Measurements from ENCODE around the gene MYD88.

The MYD88 gene

DNA sequence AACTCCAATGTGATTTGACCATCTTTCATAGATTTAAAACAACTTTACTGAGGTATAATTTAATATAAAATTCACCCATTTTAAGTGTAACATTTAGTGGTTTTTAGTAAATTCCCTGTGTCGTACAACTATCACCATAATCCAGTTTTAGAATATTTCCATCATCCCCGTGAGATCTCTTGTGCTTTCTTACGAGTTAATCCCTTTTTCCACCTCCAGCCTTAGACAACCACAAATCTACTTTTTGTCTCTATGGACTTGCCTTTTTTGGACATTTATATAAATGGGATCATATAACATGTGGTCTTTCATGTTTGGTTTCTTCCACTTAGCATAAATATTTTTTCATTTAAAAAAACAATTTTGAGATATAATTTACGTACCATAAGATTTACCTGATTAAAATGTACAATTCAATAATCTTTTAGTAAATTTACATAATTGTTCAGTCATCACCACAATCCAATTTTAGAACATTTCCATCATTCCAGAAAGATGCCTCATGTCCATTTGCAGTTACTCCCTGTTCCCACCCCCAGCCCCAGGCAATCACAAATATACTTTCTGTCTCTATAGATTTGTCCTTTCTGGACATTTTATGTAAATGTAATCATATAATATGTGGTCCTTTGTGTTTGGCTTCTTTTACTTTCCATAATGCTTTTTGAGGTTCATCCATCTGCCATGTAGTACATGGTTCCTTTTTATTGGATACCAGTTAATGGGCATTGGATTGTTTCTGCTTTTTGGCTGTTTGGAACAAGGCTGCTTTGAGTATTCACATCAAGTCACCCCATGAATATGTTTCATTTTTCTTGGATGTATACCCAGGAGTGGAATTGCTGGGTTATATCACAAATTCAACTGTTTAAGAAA is 29.9 kb downstream of the MYD88 start:
- no peak for DNase-seq

DNA sequence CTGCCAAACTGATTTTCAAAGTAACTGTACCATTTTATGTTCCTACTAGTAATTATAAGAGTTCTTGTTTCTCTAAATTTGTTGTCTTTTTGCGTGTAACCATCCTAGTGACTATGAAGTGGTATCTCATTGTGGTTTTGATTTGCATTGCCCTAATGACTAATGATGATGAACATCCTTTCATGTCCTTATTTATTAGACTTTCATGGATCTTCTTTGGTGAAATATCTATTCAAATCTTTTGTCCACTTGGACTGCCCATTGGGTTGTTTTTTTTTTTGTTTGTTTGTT is 30.5 kb downstream of the MYD88 start:
- DNase-seq: no peak

DNA sequence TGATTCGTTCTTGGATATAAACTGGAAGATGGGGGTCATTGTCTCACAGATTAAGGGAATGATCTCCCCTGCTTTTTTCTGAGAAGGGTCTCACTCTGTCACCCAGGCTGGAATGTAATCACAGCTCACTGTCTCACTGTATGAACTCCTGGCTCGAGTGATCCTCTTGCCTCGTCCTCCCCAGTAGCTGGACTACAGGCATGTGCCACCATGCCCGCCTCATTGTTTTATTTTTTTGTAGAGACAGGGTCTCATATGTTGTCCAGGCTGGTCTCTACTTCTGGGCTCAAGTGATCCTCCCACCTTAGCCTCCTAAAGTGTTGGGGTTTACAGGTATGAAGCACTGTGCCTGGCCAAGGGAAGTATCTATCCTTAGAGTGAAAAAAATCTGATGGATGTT is 32.3 kb downstream of the MYD88 start:
- DNase-seq: no peak

DNA sequence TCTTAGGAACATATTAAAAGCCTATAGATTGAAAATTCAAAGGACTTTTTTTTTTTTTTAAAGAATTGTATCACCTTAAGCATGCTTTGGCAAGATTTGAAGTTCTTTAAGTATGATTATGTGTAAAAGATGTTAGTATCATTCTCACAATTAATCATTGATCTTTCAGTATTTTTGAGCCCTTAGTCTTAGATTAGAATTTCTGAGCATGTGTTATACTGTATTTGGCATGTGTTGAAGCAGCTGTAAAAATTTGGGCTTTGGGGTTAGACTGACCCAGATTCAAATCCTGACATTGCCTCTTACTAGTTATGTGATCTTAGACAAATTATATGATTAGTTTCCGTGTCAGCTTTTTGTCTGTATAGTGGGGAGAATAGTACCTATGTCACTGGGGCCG is 33.2 kb downstream of the MYD88 start:
- DNase-seq: no peak

DNA sequence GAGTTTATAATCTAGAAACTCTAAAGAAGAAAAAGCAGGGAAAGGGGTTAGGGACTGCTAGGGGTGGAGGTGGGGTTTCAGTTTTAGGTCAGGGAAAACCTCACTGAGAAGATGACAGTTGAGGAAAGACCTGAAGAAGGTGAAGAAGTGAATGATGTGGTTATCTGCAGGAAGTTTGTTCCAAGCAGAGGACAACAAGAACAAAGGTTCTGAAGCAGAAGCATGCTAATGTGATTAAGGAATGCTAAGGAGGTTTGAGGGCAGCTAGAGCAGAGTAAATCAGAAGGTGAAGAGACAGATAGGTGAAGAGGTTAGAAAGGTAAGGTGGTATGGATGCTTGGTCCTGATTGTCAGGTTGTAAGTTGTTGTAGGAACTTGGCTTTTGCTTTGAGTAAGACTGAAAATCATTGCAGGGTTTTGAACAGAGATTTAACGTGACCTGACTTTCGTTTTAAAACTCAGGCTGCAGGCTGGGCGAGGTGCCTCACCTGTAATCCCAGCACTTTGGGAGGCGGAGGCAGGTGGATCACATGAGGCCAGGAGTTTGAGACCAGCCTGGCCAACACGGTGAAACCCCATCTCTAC is 35.5 kb downstream of the MYD88 start:
- no peak for DNase-seq

DNA sequence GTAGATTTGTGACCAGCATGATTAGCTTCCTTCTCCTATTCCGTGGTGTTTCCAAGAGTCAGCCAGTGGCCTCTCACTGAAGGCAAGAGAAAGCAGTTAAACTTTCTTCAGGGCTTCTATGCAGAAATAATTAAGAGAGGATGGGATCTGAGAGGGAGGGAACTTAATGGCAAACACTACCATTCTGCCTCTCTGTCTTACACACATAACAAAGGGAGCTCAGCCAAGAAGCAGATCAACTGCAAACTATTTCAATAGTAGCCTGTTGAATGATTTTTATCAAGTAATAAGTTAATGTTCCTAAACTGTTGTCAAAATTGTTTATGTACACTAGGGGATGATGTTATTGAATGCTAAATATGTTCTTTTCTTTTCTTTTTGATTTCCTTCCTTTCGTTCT is 38.7 kb downstream of the MYD88 start:
- no peak for DNase-seq

DNA sequence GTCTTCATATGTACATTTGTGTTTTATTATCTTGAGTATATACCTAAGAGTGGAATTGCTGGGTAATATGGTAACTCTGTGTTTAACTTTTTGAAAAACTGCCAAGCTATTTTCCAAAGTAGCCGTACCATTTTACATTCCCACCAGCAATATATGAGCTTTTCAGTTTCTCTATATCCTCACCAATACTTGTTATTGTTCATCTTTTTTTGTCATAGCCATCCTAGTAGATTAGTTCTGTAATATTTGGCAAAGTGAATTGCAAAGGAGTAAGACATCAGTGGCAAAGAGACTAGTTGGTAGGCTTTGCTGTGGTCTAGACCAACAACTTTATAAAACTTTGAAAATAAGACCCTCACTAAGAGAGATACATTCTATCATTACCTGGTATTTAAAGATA is 48.3 kb downstream of the MYD88 start:
- DNase-seq: no peak

DNA sequence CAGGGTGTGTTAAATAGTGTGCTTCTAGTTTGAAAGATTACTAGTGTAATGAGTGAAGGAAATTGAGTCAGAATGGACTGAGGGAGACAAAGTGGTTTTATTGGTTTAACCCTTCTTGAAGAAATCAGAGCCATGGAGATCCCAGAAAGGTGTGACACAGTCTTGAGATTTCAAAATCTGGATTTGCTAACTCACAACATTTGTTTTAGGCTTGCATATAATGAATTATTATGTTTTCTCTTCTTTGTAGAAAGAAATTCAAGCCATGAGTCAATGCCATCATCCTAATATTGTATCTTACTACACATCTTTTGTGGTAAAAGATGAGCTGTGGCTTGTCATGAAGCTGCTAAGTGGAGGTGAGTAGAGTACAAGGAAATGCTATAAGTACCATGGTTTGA is 52.0 kb downstream of the MYD88 start:
- no peak for DNase-seq
